Measurements from ENCODE around the gene RPL29.

The RPL29 gene

GRCh38 chr3:52025453-52025852 is 29.8 kb upstream of the RPL29 start:
- no peak for DNase-seq (ENCODE audit: low read depth)

- no peak for DNase-seq (ENCODE audit: low read depth)
These were observed 29.2 kb upstream of the RPL29 start for GRCh38 chr3:52024765-52025452.

GRCh38 chr3:52023860-52024764 is 28.4 kb upstream of the RPL29 start:
- no peak for DNase-seq (ENCODE audit: low read depth)

GRCh38 chr3:52023101-52023770 is 27.5 kb upstream of the RPL29 start:
- DNase-seq (ENCODE audit: low read depth): no peak

- DNase-seq (ENCODE audit: low read depth): no peak
These were observed 26.8 kb upstream of the RPL29 start for GRCh38 chr3:52022323-52023100.

GRCh38 chr3:52021489-52022268 is 26.0 kb upstream of the RPL29 start:
- DNase-seq (ENCODE audit: low read depth): no peak

GRCh38 chr3:52020796-52021195 is 25.1 kb upstream of the RPL29 start:
- DNase-seq (ENCODE audit: low read depth): no peak

GRCh38 chr3:52019352-52020080 is 23.8 kb upstream of the RPL29 start:
- DNase-seq (ENCODE audit: low read depth): no peak

GRCh38 chr3:52018319-52019000 is 22.8 kb upstream of the RPL29 start:
- no peak for DNase-seq (ENCODE audit: low read depth)

GRCh38 chr3:52017586-52017985 is 21.9 kb upstream of the RPL29 start:
- DNase-seq (ENCODE audit: low read depth): no peak

- no peak for DNase-seq (ENCODE audit: low read depth)
These were observed 19.9 kb upstream of the RPL29 start for GRCh38 chr3:52015438-52016228.

GRCh38 chr3:52014613-52015012 is 18.9 kb upstream of the RPL29 start:
- DNase-seq (ENCODE audit: low read depth): no peak

- no peak for DNase-seq (ENCODE audit: low read depth)
These were observed 18.3 kb upstream of the RPL29 start for GRCh38 chr3:52013802-52014598.

GRCh38 chr3:52012699-52013098 is 17.0 kb upstream of the RPL29 start:
- no peak for DNase-seq (ENCODE audit: low read depth)

GRCh38 chr3:52010431-52010830 is 14.7 kb upstream of the RPL29 start:
- DNase-seq (ENCODE audit: low read depth): no peak

- no peak for DNase-seq (ENCODE audit: low read depth)
These were observed 11.6 kb upstream of the RPL29 start for GRCh38 chr3:52007291-52007690.

GRCh38 chr3:52006820-52007133 is 11.1 kb upstream of the RPL29 start:
- no peak for DNase-seq (ENCODE audit: low read depth)

- no peak for DNase-seq (ENCODE audit: low read depth)
These were observed 10.5 kb upstream of the RPL29 start for GRCh38 chr3:52006017-52006819.

All from iris pigment epithelial cell (primary cell).